GM23248 (cell line): ENCODE data around the gene SBF2.

Source experiments
- EZH2 ChIP-seq: fragments of 200-600 bp; sonication (generic); IDR thresholded peaks from 2 replicates; pipeline ENCODE4 v1.6.1; 2018; ENCODE audit warnings: antibody characterized with exemption, mild to moderate bottlenecking; ENCODE audit not compliant: insufficient read depth, poor library complexity, severe bottlenecking
- EZH2phosphoT487 ChIP-seq: fragments of 200-600 bp; sonication (generic); IDR thresholded peaks from 2 replicates; pipeline ENCODE4 v1.6.1; 2018; ENCODE audit warnings: antibody characterized with exemption, moderate library complexity, mild to moderate bottlenecking, low read depth; ENCODE audit not compliant: insufficient read depth

- TF ChIP-seq EZH2phosphoT487 (no peak), EZH2 (no peak)
Measured at GRCh38 chr11:9799886-9800285, 494.1 kb downstream of the SBF2 start.
